ENCODE data around the gene RAP1A. TPM values are rescaled to one million over a fixed set of nuclear protein-coding genes. Genes with fewer than 3 reads are reported as not detected.

The RAP1A gene
- polyA plus RNA-seq, 1 experiment: 20.5 TPM

DNA sequence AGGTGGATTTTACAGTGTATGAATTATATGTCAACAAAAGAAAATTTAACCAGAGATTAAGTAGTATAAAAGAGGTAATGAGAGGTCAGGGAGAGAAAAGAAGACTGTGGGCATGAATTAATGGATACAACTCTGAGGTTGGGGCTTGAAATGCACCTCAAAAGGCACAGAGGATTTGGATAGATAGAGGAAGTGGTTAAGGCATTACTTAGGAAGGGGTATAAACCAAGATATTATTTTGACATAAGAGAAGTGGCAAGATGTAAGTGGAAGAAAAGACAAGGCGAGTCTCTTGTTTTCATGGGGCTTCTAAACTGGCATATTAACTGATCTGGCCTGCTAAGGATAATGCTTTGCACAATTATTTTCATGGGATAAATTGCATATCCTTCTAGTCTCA, 34.1 kb downstream of the RAP1A start:
- no peak for DNase-seq (ENCODE audit: low read depth)
- Histone ChIP-seq H3K36me3 (ENCODE audit: control insufficient read depth, insufficient read depth, low read length) (no peaks in the 10 kb centered on the region), H3K4me3 (ENCODE audit: low read depth, low read length) (no peak overlapping the region), H3K27me3 (ENCODE audit: control insufficient read depth, insufficient read depth, low read length) (no peaks in the 10 kb centered on the region)
- TF ChIP-seq, protein P1, sequence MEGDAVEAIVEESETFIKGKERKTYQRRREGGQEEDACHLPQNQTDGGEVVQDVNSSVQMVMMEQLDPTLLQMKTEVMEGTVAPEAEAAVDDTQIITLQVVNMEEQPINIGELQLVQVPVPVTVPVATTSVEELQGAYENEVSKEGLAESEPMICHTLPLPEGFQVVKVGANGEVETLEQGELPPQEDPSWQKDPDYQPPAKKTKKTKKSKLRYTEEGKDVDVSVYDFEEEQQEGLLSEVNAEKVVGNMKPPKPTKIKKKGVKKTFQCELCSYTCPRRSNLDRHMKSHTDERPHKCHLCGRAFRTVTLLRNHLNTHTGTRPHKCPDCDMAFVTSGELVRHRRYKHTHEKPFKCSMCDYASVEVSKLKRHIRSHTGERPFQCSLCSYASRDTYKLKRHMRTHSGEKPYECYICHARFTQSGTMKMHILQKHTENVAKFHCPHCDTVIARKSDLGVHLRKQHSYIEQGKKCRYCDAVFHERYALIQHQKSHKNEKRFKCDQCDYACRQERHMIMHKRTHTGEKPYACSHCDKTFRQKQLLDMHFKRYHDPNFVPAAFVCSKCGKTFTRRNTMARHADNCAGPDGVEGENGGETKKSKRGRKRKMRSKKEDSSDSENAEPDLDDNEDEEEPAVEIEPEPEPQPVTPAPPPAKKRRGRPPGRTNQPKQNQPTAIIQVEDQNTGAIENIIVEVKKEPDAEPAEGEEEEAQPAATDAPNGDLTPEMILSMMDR (IDR thresholded peaks at IDR 0.05; ENCODE audit: insufficient read depth, low read depth, low read length): no peak
- POLR2A ChIA-PET: no interaction called here
- CTCF ChIA-PET: no interaction called here

DNA sequence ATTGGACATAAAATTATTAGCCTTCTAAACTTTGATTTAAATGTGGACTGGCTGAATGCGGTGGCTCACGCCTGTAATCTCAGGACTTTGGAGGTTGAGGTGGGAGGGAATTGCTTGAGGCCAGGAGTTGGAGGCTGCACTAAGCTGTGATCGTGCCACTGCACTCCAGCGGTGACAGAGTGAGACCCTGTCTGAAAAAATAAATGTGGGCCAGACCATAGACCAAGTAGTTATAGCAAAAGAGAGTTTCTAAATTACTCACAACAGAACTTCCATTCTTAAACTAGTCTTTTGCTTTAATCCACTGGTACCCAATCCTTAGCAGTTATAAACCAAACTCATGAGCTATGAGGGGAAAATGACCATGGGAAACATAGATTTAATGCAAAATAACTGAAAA, 35.2 kb downstream of the RAP1A start:
- Histone ChIP-seq H3K4me3 (ENCODE audit: low read depth, low read length) (no peak overlapping the region), H3K27me3 (ENCODE audit: control insufficient read depth, insufficient read depth, low read length) (no peaks in the 10 kb centered on the region), H3K36me3 (ENCODE audit: control insufficient read depth, insufficient read depth, low read length) (no peaks in the 10 kb centered on the region)
- ChIA-PET POLR2A (no interaction called here), CTCF (interaction anchor here (1.0 kb wide), 1 partner anchor 147 kb away, joined by 7 read pairs; no protein-coding TSS in a partner anchor)
- TF ChIP-seq, protein P1 (IDR thresholded peaks at IDR 0.05; ENCODE audit: insufficient read depth, low read depth, low read length): no peak
- DNase-seq (ENCODE audit: low read depth): no peak

DNA sequence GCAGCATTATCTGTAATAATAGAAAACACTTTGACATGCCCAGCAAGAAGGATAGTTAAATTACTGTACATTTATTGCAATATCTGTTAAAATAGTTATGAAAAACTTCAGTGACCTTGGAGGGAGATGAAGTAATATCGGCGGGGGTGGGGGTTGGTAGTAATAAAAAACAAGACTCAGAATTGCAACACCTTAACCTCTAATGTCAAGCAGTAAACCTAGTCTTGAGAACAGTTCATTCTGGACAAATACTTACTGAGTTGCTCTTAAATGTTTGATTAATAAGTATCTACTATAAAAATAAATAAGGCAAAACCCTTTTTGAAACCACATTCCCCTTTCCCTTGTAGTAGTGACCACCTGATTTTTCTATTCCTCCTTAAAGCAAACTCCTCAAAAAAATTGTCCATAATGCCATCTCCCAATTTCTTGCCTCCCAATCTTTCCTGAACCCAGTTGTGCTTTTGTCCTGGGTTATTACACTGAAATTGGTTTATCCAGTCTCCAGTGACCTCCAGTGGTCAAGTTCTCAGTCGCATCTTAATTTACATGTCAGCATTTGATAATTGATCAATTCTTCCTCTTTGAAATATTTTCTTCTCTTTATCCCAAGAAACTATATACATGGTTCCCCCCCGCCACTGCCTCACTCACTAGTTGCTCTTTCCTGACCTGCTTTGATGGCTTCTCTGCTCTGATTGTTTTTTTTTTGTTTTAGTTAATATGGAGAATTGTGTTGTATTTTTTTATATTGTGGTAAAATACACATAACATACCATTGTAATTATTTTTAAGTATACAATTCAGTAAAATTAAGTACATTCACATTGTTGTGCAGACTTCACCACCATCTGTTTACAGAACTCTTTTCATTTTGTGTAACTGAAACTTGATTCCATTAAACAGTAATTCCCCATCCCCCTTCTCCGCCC, 36.8 kb downstream of the RAP1A start:
- Histone ChIP-seq H3K36me3 (ENCODE audit: control insufficient read depth, insufficient read depth, low read length) (no peaks in the 10 kb centered on the region), H3K27me3 (ENCODE audit: control insufficient read depth, insufficient read depth, low read length) (no peaks in the 10 kb centered on the region), H3K4me3 (ENCODE audit: low read depth, low read length) (no peak overlapping the region)
- ChIA-PET CTCF (interaction anchor here (1.0 kb wide), 2 partner anchors 11 to 149 kb away, joined by 3 to 7 read pairs; no protein-coding TSS in a partner anchor), POLR2A (no interaction called here)
- TF ChIP-seq, protein P1 (IDR thresholded peaks at IDR 0.05; ENCODE audit: insufficient read depth, low read depth, low read length): peak; percentile 54
- DNase-seq (ENCODE audit: low read depth): peak; percentile 4

DNA sequence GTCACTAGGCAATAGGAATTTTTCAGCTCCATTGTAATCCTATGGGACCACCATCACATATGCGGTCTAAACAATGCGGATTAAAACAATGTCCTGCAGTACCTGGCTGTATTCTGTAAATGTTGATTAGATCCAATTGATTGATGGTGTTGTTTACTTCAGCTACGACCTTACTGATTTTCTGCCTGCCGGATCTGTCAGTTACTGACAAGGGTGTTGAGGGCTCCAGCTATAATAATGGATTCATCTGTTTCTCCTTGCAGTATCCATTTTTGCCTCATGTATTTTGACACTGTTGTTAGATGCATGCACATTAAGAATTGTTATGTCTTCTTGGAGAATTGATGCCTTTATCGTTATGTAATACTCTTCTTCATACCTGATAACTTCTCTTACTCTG, 39.0 kb downstream of the RAP1A start:
- ChIA-PET CTCF (interaction anchor here (0.9 to 1.5 kb wide), 2 partner anchors 9 to 151 kb away, joined by 3 to 11 read pairs; no protein-coding TSS in a partner anchor), POLR2A (no interaction called here)
- Histone ChIP-seq H3K4me3 (ENCODE audit: low read depth, low read length) (no peak overlapping the region), H3K27me3 (ENCODE audit: control insufficient read depth, insufficient read depth, low read length) (no peaks in the 10 kb centered on the region), H3K36me3 (ENCODE audit: control insufficient read depth, insufficient read depth, low read length) (no peaks in the 10 kb centered on the region)
- DNase-seq (ENCODE audit: low read depth): no peak
- TF ChIP-seq, protein P1 (IDR thresholded peaks at IDR 0.05; ENCODE audit: insufficient read depth, low read depth, low read length): no peak

DNA sequence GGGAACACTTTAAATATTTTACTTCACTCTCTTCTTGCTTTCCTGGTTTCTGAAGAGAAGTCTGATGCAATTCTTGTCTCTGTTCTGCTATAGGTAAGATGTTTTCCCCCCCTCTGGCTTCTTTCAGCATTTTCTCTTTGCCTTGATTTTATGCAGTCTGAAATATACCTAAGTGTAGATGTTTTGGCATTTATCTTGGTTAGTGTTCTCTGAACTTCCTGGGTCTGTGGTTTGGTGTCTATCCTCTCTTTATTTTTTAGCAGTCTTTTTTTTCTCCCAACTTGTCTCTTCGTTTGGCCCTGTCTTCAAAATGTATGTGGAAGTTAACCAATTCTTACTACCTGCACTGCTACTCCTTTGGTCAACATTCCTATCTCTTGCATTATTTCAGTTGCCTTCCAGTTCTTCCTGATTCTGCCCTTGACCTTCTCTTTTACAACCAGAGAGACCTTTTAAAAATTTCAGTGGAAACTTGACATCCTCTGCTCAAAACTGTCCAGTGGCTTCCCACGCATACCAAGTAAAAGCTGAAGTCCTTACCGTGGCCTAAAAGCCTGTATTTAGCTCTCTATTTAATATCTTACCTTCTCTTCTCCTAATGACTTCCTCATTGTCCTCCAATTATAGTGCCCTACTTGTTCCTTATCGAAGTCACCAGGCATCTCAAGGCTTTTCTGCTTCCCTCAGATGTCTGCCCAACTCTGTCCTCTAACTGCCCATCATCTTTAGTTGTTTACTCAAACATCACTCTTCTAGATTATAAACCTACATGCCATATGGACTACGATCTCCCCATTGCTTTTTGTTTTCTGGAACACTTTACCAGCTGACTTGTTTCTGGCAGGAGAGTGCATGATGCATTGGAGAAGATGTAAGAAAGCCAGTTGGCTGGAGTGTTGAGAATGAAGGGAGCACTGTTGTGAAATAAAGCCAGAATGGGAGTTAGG, 40.9 kb downstream of the RAP1A start:
- DNase-seq (ENCODE audit: low read depth): no peak
- Histone ChIP-seq H3K36me3 (ENCODE audit: control insufficient read depth, insufficient read depth, low read length) (no peaks in the 10 kb centered on the region), H3K27me3 (ENCODE audit: control insufficient read depth, insufficient read depth, low read length) (no peaks in the 10 kb centered on the region), H3K4me3 (ENCODE audit: low read depth, low read length) (no peak overlapping the region)
- TF ChIP-seq, protein P1 (IDR thresholded peaks at IDR 0.05; ENCODE audit: insufficient read depth, low read depth, low read length): no peak
- ChIA-PET POLR2A (no interaction called here), CTCF (no interaction called here)

Data from BJ (cell line).